ENCODE results near the gene TSPAN2. TPM values are rescaled to one million over a fixed set of nuclear protein-coding genes. Genes with fewer than 3 reads are reported as not detected.
A peak's percentile ranks its signal among the peaks of the same experiment; 100 is the strongest.

Gene TSPAN2
- polyA plus RNA-seq, 1 experiment, result 4.0 TPM

GRCh38 chr1:115041654-115042053 is 47.6 kb downstream of the TSPAN2 start:
- ChIA-PET POLR2A (no interaction called here), CTCF (interaction anchor here (1.1 to 6.7 kb wide), 4 partner anchors 10 to 64 kb away, joined by 6 to 31 read pairs (median 6); no protein-coding TSS in a partner anchor)
- H3K27ac ChIP-seq (ENCODE audit: low read depth, low read length), result no peak overlapping the region
- TF ChIP-seq, protein P1, sequence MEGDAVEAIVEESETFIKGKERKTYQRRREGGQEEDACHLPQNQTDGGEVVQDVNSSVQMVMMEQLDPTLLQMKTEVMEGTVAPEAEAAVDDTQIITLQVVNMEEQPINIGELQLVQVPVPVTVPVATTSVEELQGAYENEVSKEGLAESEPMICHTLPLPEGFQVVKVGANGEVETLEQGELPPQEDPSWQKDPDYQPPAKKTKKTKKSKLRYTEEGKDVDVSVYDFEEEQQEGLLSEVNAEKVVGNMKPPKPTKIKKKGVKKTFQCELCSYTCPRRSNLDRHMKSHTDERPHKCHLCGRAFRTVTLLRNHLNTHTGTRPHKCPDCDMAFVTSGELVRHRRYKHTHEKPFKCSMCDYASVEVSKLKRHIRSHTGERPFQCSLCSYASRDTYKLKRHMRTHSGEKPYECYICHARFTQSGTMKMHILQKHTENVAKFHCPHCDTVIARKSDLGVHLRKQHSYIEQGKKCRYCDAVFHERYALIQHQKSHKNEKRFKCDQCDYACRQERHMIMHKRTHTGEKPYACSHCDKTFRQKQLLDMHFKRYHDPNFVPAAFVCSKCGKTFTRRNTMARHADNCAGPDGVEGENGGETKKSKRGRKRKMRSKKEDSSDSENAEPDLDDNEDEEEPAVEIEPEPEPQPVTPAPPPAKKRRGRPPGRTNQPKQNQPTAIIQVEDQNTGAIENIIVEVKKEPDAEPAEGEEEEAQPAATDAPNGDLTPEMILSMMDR (IDR thresholded peaks at IDR 0.05; ENCODE audit: low read depth, low read length), result peak; percentile 25; the same call in 1 of the 2 replicates
- H3K9me3 ChIP-seq (ENCODE audit: control insufficient read depth, insufficient read depth, low read length), result no peaks in the 10 kb centered on the region
- DNase-seq (ENCODE audit: low read depth, low spot score), result no peak
- H3K4me3 ChIP-seq (ENCODE audit: low read depth, low read length), result no peak overlapping the region
- no peaks in the 10 kb centered on the region for H3K27me3 ChIP-seq (ENCODE audit: control insufficient read depth, insufficient read depth, low read length)

- H3K27me3 ChIP-seq (ENCODE audit: control insufficient read depth, insufficient read depth, low read length), result peaks cover 2% of the 10 kb centered on the region
- no peak for DNase-seq (ENCODE audit: low read depth, low spot score)
- no peak overlapping the region for H3K4me3 ChIP-seq (ENCODE audit: low read depth, low read length)
- POLR2A ChIA-PET, result no interaction called here
- H3K27ac ChIP-seq (ENCODE audit: low read depth, low read length), result no peak overlapping the region
- TF ChIP-seq, protein P1 (IDR thresholded peaks at IDR 0.05; ENCODE audit: low read depth, low read length), result no peak
- H3K9me3 ChIP-seq (ENCODE audit: control insufficient read depth, insufficient read depth, low read length), result no peaks in the 10 kb centered on the region
- CTCF ChIA-PET, result interaction anchor here (1.1 to 6.7 kb wide), 2 partner anchors 11 to 63 kb away, joined by 3 to 31 read pairs; no protein-coding TSS in a partner anchor
Observed at GRCh38 chr1:115040501-115040900, 48.8 kb downstream of the TSPAN2 start.

DNA sequence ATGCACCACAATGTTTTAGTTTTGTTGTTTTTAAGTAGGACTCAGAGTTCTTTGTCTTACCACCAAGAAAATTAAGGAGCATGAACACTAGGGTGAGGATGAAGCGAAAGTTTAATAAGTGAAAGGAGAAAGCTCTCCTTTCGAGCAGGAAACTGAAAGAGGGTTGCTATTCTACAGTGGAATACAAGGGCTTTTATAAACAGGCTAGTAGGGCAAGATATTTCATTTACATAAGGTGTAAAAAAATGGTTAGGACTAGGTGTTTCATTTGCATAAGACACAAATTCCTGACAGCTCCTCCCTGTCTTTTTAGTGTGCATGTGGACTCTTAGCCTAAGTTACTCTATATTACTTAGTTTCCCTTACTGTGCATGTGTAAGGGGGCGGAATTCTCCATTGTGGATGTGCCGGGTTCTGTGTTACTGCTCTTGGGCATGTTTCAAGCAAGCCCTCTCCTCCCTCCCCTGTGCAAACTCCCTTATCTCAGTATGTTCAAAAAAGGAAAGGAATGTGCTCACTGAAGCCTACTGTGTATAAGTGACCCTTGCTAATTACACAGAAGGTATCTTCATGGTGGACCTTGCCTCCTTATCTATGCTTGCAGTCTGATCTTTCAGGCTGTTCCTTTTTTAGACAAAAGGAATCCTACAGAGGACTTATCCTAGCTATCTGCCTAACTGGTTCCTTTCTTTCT is 52.3 kb downstream of the TSPAN2 start:
- POLR2A ChIA-PET, result no interaction called here
- DNase-seq (ENCODE audit: low read depth, low spot score), result no peak
- Histone ChIP-seq H3K27me3 (ENCODE audit: control insufficient read depth, insufficient read depth, low read length) (peaks cover 6% of the 10 kb centered on the region), H3K9me3 (ENCODE audit: control insufficient read depth, insufficient read depth, low read length) (no peaks in the 10 kb centered on the region), H3K4me3 (ENCODE audit: low read depth, low read length) (no peak overlapping the region), H3K27ac (ENCODE audit: low read depth, low read length) (no peak overlapping the region)
- CTCF ChIA-PET, result interaction anchor here (1.0 to 6.7 kb wide), 2 partner anchors 15 to 57 kb away, joined by 4 to 31 read pairs; no protein-coding TSS in a partner anchor
- TF ChIP-seq, protein P1 (IDR thresholded peaks at IDR 0.05; ENCODE audit: low read depth, low read length), result no peak

- ChIA-PET CTCF (interaction anchor here (6.7 kb wide), 1 partner anchor 16 kb away, joined by 31 read pairs; no protein-coding TSS in a partner anchor), POLR2A (no interaction called here)
- H3K4me3 ChIP-seq (ENCODE audit: low read depth, low read length), result no peak overlapping the region
- peaks cover 6% of the 10 kb centered on the region for H3K27me3 ChIP-seq (ENCODE audit: control insufficient read depth, insufficient read depth, low read length)
- H3K9me3 ChIP-seq (ENCODE audit: control insufficient read depth, insufficient read depth, low read length), result no peaks in the 10 kb centered on the region
- no peak overlapping the region for H3K27ac ChIP-seq (ENCODE audit: low read depth, low read length)
- TF ChIP-seq, protein P1 (IDR thresholded peaks at IDR 0.05; ENCODE audit: low read depth, low read length), result no peak
- DNase-seq (ENCODE audit: low read depth, low spot score), result no peak
Observed at GRCh38 chr1:115035652-115036051, 53.7 kb downstream of the TSPAN2 start.

GRCh38 chr1:115031595-115031994 is 57.7 kb downstream of the TSPAN2 start:
- POLR2A ChIA-PET, result no interaction called here
- H3K27ac ChIP-seq (ENCODE audit: low read depth, low read length), result no peak overlapping the region
- TF ChIP-seq, protein P1 (IDR thresholded peaks at IDR 0.05; ENCODE audit: low read depth, low read length), result no peak
- DNase-seq (ENCODE audit: low read depth, low spot score), result no peak
- peaks cover 6% of the 10 kb centered on the region for H3K27me3 ChIP-seq (ENCODE audit: control insufficient read depth, insufficient read depth, low read length)
- no peak overlapping the region for H3K4me3 ChIP-seq (ENCODE audit: low read depth, low read length)
- H3K9me3 ChIP-seq (ENCODE audit: control insufficient read depth, insufficient read depth, low read length), result no peaks in the 10 kb centered on the region
- CTCF ChIA-PET, result interaction anchor here (0.6 to 3.9 kb wide), 2 partner anchors 21 to 84 kb away, joined by 8 to 21 read pairs; no protein-coding TSS in a partner anchor

Data from AG04450 (cell line).